ENCODE data around the gene HMGCL.

HMGCL gene

DNA sequence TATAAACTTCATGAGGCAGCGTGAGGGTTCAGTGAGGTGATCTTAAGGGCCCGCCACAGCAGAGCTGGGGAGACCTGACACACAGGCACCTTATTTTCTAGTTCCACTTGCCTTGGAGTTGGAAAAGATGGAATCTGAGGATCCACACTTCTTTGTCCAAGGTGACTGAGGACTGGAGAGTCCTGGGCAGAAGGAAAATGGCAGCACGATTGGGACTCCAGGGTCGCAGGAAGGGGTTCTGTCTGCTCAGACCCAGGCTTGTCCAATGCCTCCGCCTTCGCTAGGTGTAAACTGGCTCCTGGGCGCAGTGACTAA is 26.0 kb downstream of the HMGCL start:
- Histone ChIP-seq H3K4me2 (ENCODE audit: low read length) (peak overlapping the region; percentile 93), H3K4me3 (ENCODE audit: low read depth, low read length, poor library complexity, severe bottlenecking) (peak overlapping the region; percentile 86), H3K9me3 (ENCODE audit: low read length) (no peaks in the 10 kb centered on the region), H4K20me1 (ENCODE audit: insufficient read depth, low read length) (no peaks in the 10 kb centered on the region), H3F3A (ENCODE audit: insufficient read depth, low read length) (no peaks in the 10 kb centered on the region), H3K4me1 (ENCODE audit: insufficient read depth, low read length, severe bottlenecking) (peaks cover 21% of the 10 kb centered on the region), H3K79me2 (ENCODE audit: insufficient read depth, low read length) (no peaks in the 10 kb centered on the region), H2AFZ (ENCODE audit: low read length) (no peak overlapping the region), H3K36me3 (ENCODE audit: insufficient read depth, low read length) (peaks cover 20% of the 10 kb centered on the region; the same call in 1 of the 2 replicates), H3K27me3 (ENCODE audit: insufficient read depth, low read length) (no peaks in the 10 kb centered on the region), H3K27ac (ENCODE audit: low read depth, low read length, poor library complexity, severe bottlenecking) (peak overlapping the region; percentile 18), H3K9ac (ENCODE audit: low read length) (peak overlapping the region; percentile 93; the same call in 1 of the 2 replicates), H3K9me2 (ENCODE audit: low read depth, low read length) (no peaks in the 10 kb centered on the region)
- no peak for TF ChIP-seq EZH2 (IDR thresholded peaks at IDR 0.05; ENCODE audit: borderline replicate concordance, low read length)
- TF ChIP-seq, protein P1, sequence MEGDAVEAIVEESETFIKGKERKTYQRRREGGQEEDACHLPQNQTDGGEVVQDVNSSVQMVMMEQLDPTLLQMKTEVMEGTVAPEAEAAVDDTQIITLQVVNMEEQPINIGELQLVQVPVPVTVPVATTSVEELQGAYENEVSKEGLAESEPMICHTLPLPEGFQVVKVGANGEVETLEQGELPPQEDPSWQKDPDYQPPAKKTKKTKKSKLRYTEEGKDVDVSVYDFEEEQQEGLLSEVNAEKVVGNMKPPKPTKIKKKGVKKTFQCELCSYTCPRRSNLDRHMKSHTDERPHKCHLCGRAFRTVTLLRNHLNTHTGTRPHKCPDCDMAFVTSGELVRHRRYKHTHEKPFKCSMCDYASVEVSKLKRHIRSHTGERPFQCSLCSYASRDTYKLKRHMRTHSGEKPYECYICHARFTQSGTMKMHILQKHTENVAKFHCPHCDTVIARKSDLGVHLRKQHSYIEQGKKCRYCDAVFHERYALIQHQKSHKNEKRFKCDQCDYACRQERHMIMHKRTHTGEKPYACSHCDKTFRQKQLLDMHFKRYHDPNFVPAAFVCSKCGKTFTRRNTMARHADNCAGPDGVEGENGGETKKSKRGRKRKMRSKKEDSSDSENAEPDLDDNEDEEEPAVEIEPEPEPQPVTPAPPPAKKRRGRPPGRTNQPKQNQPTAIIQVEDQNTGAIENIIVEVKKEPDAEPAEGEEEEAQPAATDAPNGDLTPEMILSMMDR (IDR thresholded peaks at IDR 0.05; ENCODE audit: low read length) = no peak

DNA sequence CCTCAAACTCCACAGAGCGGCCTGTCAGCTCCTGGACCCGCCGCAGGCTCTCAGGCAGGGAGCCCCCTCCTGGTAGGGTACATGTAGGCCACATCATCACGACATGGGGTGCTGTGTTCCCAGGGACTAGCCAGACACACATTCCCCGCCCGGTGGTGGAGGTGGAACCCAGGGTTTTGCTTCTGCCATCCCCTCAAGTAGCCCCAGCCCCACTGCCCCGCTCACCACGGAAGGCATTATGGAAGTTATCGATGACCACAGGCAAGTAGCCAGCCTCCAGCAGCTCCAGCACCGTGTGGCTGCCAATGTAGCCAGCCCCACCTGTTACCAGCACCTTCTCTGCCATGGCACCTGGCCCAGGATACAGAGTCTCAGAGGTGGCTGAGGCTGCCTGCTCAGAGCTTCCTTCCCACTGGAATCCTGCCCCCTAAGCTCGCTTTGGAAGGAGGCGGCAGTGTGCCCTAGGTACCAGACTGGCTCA is 26.5 kb downstream of the HMGCL start:
- no peak overlapping the region for H3K4me3 ChIP-seq (ENCODE audit: low read depth, low read length, poor library complexity, severe bottlenecking)

DNA sequence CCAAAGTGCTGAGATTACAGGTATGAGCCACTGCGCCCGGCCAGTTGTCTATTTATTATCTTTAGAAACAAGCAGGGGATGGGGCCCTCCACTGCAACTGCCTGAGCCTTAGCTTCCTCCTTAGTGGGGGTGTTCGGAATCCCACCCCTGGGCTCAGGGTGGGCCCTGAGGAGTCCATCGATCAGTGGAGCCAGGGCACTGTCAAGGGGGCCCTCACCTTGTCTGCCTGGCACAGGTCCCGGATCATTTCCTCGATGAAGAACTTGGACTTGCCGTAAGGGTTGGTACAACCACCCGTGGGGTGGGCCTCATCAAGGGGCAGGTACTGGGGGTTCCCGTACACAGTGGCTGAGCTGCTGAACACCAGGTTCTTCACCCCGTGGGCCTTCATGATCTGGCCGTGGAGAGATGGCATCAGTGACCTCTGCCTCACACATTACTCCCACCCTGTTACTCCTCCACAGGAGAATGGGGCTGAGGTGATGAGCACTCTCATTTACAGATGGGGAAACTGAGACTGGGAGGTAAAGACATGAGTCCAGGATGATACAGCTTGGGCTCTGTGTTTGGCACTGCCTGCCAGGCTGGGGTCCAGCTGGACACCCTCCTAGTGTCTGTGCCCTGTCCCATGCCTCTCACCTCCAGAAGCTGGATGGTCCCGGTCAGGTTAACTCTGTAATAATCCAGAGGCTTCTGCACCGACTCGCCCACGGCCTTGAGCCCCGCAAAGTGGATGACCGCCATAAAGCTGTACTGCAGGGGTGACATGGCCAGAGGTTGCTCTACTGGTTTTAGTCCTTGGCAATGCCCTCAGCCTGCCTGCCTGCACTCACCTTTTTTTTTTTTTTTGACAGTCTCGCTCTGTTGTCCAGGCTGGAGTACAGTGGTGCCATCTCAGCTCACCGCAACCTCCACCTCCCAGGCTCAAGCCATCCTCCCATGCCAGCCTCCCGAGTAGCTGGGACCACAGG is 27.5 kb downstream of the HMGCL start:
- Histone ChIP-seq H3K79me2 (ENCODE audit: insufficient read depth, low read length) (no peaks in the 10 kb centered on the region), H3K4me1 (ENCODE audit: insufficient read depth, low read length, severe bottlenecking) (peaks cover 26% of the 10 kb centered on the region), H3F3A (ENCODE audit: insufficient read depth, low read length) (no peaks in the 10 kb centered on the region), H3K36me3 (ENCODE audit: insufficient read depth, low read length) (peaks cover 20% of the 10 kb centered on the region; the same call in 1 of the 2 replicates), H3K4me3 (ENCODE audit: low read depth, low read length, poor library complexity, severe bottlenecking) (no peak overlapping the region), H2AFZ (ENCODE audit: low read length) (no peak overlapping the region), H3K4me2 (ENCODE audit: low read length) (no peak overlapping the region), H3K9me2 (ENCODE audit: low read depth, low read length) (no peaks in the 10 kb centered on the region), H3K9ac (ENCODE audit: low read length) (no peak overlapping the region), H3K27ac (ENCODE audit: low read depth, low read length, poor library complexity, severe bottlenecking) (no peak overlapping the region), H3K9me3 (ENCODE audit: low read length) (no peaks in the 10 kb centered on the region), H3K27me3 (ENCODE audit: insufficient read depth, low read length) (no peaks in the 10 kb centered on the region), H4K20me1 (ENCODE audit: insufficient read depth, low read length) (no peaks in the 10 kb centered on the region)
- TF ChIP-seq EZH2 (IDR thresholded peaks at IDR 0.05; ENCODE audit: borderline replicate concordance, low read length) = no peak
- TF ChIP-seq, protein P1 (IDR thresholded peaks at IDR 0.05; ENCODE audit: low read length) = no peak

More for the DNA sequence above, 26.5 kb downstream of the HMGCL start:
- Histone ChIP-seq H3K79me2 (ENCODE audit: insufficient read depth, low read length) (no peaks in the 10 kb centered on the region), H3K36me3 (ENCODE audit: insufficient read depth, low read length) (peaks cover 20% of the 10 kb centered on the region; the same call in 1 of the 2 replicates), H3K4me2 (ENCODE audit: low read length) (peak overlapping the region; percentile 93; the same call in 1 of the 2 replicates), H3K4me1 (ENCODE audit: insufficient read depth, low read length, severe bottlenecking) (peaks cover 21% of the 10 kb centered on the region), H4K20me1 (ENCODE audit: insufficient read depth, low read length) (no peaks in the 10 kb centered on the region), H3F3A (ENCODE audit: insufficient read depth, low read length) (no peaks in the 10 kb centered on the region), H3K9me2 (ENCODE audit: low read depth, low read length) (no peaks in the 10 kb centered on the region), H2AFZ (ENCODE audit: low read length) (no peak overlapping the region), H3K27me3 (ENCODE audit: insufficient read depth, low read length) (no peaks in the 10 kb centered on the region), H3K9ac (ENCODE audit: low read length) (no peak overlapping the region), H3K9me3 (ENCODE audit: low read length) (no peaks in the 10 kb centered on the region), H3K27ac (ENCODE audit: low read depth, low read length, poor library complexity, severe bottlenecking) (peak overlapping the region; percentile 18)
- no peak for TF ChIP-seq EZH2 (IDR thresholded peaks at IDR 0.05; ENCODE audit: borderline replicate concordance, low read length)
- TF ChIP-seq, protein P1 (IDR thresholded peaks at IDR 0.05; ENCODE audit: low read length) = peak; percentile 52
